ENCODE results near the gene CDHR2.

The CDHR2 gene

GRCh38 chr5:176574297-176574591 is 25.1 kb downstream of the CDHR2 start:
- Histone ChIP-seq H3K27ac (ENCODE audit: low read depth, low read length) (no peak overlapping the region), H3K27me3 (ENCODE audit: control insufficient read depth, insufficient read depth, low read length) (no peaks in the 10 kb centered on the region), H3K4me1 (ENCODE audit: control insufficient read depth, insufficient read depth, low read length) (no peaks in the 10 kb centered on the region), H3K9ac (ENCODE audit: low read depth, low read length) (no peak overlapping the region), H3K9me3 (ENCODE audit: control insufficient read depth, insufficient read depth, low read length) (no peaks in the 10 kb centered on the region), H3K36me3 (ENCODE audit: control insufficient read depth, insufficient read depth, low read length) (no peaks in the 10 kb centered on the region), H3K4me3 (ENCODE audit: low read depth, low read length) (no peak overlapping the region)

GRCh38 chr5:176575066-176575465 is 25.9 kb downstream of the CDHR2 start:
- no peaks in the 10 kb centered on the region for H3K27me3 ChIP-seq (ENCODE audit: control insufficient read depth, insufficient read depth, low read length)
- H3K27ac ChIP-seq (ENCODE audit: low read depth, low read length): no peak overlapping the region
- H3K4me1 ChIP-seq (ENCODE audit: control insufficient read depth, insufficient read depth, low read length): no peaks in the 10 kb centered on the region
- no peak overlapping the region for H3K9ac ChIP-seq (ENCODE audit: low read depth, low read length)
- no peaks in the 10 kb centered on the region for H3K36me3 ChIP-seq (ENCODE audit: control insufficient read depth, insufficient read depth, low read length)
- no peaks in the 10 kb centered on the region for H3K9me3 ChIP-seq (ENCODE audit: control insufficient read depth, insufficient read depth, low read length)
- no peak overlapping the region for H3K4me3 ChIP-seq (ENCODE audit: low read depth, low read length)

GRCh38 chr5:176575488-176576422 is 26.6 kb downstream of the CDHR2 start:
- Histone ChIP-seq H3K36me3 (ENCODE audit: control insufficient read depth, insufficient read depth, low read length) (no peaks in the 10 kb centered on the region), H3K9me3 (ENCODE audit: control insufficient read depth, insufficient read depth, low read length) (no peaks in the 10 kb centered on the region), H3K4me3 (ENCODE audit: low read depth, low read length) (no peak overlapping the region), H3K27me3 (ENCODE audit: control insufficient read depth, insufficient read depth, low read length) (no peaks in the 10 kb centered on the region), H3K9ac (ENCODE audit: low read depth, low read length) (no peak overlapping the region), H3K4me1 (ENCODE audit: control insufficient read depth, insufficient read depth, low read length) (no peaks in the 10 kb centered on the region), H3K27ac (ENCODE audit: low read depth, low read length) (no peak overlapping the region)

GRCh38 chr5:176577312-176578176 is 28.4 kb downstream of the CDHR2 start:
- Histone ChIP-seq H3K9ac (ENCODE audit: low read depth, low read length) (no peak overlapping the region), H3K9me3 (ENCODE audit: control insufficient read depth, insufficient read depth, low read length) (no peaks in the 10 kb centered on the region), H3K27me3 (ENCODE audit: control insufficient read depth, insufficient read depth, low read length) (no peaks in the 10 kb centered on the region), H3K4me3 (ENCODE audit: low read depth, low read length) (no peak overlapping the region), H3K4me1 (ENCODE audit: control insufficient read depth, insufficient read depth, low read length) (no peaks in the 10 kb centered on the region), H3K36me3 (ENCODE audit: control insufficient read depth, insufficient read depth, low read length) (no peaks in the 10 kb centered on the region), H3K27ac (ENCODE audit: low read depth, low read length) (no peak overlapping the region)

GRCh38 chr5:176578391-176578808 is 29.3 kb downstream of the CDHR2 start:
- Histone ChIP-seq H3K27me3 (ENCODE audit: control insufficient read depth, insufficient read depth, low read length) (no peaks in the 10 kb centered on the region), H3K27ac (ENCODE audit: low read depth, low read length) (no peak overlapping the region), H3K9ac (ENCODE audit: low read depth, low read length) (no peak overlapping the region), H3K9me3 (ENCODE audit: control insufficient read depth, insufficient read depth, low read length) (no peaks in the 10 kb centered on the region), H3K4me3 (ENCODE audit: low read depth, low read length) (no peak overlapping the region), H3K36me3 (ENCODE audit: control insufficient read depth, insufficient read depth, low read length) (no peaks in the 10 kb centered on the region), H3K4me1 (ENCODE audit: control insufficient read depth, insufficient read depth, low read length) (no peaks in the 10 kb centered on the region)

- Histone ChIP-seq H3K27me3 (ENCODE audit: control insufficient read depth, insufficient read depth, low read length) (no peaks in the 10 kb centered on the region), H3K27ac (ENCODE audit: low read depth, low read length) (no peak overlapping the region)
These were observed 30.2 kb downstream of the CDHR2 start for GRCh38 chr5:176579323-176579722.

GRCh38 chr5:176581361-176581760 is 32.2 kb downstream of the CDHR2 start:
- Histone ChIP-seq H3K9ac (ENCODE audit: low read depth, low read length) (no peak overlapping the region), H3K4me1 (ENCODE audit: control insufficient read depth, insufficient read depth, low read length) (no peaks in the 10 kb centered on the region), H3K27me3 (ENCODE audit: control insufficient read depth, insufficient read depth, low read length) (no peaks in the 10 kb centered on the region)

More at GRCh38 chr5:176579323-176579722, 30.2 kb downstream of the CDHR2 start:
- Histone ChIP-seq H3K4me1 (ENCODE audit: control insufficient read depth, insufficient read depth, low read length) (no peaks in the 10 kb centered on the region), H3K36me3 (ENCODE audit: control insufficient read depth, insufficient read depth, low read length) (no peaks in the 10 kb centered on the region), H3K9me3 (ENCODE audit: control insufficient read depth, insufficient read depth, low read length) (no peaks in the 10 kb centered on the region), H3K9ac (ENCODE audit: low read depth, low read length) (no peak overlapping the region), H3K4me3 (ENCODE audit: low read depth, low read length) (no peak overlapping the region)

GRCh38 chr5:176583076-176583475 is 33.9 kb downstream of the CDHR2 start:
- Histone ChIP-seq H3K9me3 (ENCODE audit: control insufficient read depth, insufficient read depth, low read length) (no peaks in the 10 kb centered on the region), H3K36me3 (ENCODE audit: control insufficient read depth, insufficient read depth, low read length) (no peaks in the 10 kb centered on the region), H3K27me3 (ENCODE audit: control insufficient read depth, insufficient read depth, low read length) (no peaks in the 10 kb centered on the region), H3K4me1 (ENCODE audit: control insufficient read depth, insufficient read depth, low read length) (no peaks in the 10 kb centered on the region), H3K9ac (ENCODE audit: low read depth, low read length) (no peak overlapping the region), H3K27ac (ENCODE audit: low read depth, low read length) (no peak overlapping the region), H3K4me3 (ENCODE audit: low read depth, low read length) (no peak overlapping the region)

More at GRCh38 chr5:176581361-176581760, 32.2 kb downstream of the CDHR2 start:
- Histone ChIP-seq H3K9me3 (ENCODE audit: control insufficient read depth, insufficient read depth, low read length) (no peaks in the 10 kb centered on the region), H3K4me3 (ENCODE audit: low read depth, low read length) (no peak overlapping the region), H3K36me3 (ENCODE audit: control insufficient read depth, insufficient read depth, low read length) (no peaks in the 10 kb centered on the region), H3K27ac (ENCODE audit: low read depth, low read length) (no peak overlapping the region)

- no peaks in the 10 kb centered on the region for H3K27me3 ChIP-seq (ENCODE audit: control insufficient read depth, insufficient read depth, low read length)
- no peaks in the 10 kb centered on the region for H3K36me3 ChIP-seq (ENCODE audit: control insufficient read depth, insufficient read depth, low read length)
- H3K27ac ChIP-seq (ENCODE audit: low read depth, low read length): no peak overlapping the region
- H3K9me3 ChIP-seq (ENCODE audit: control insufficient read depth, insufficient read depth, low read length): 0 out of 2 replicates have a peak, but pooled peaks cover 3% of the 10 kb centered on the region
- no peaks in the 10 kb centered on the region for H3K4me1 ChIP-seq (ENCODE audit: control insufficient read depth, insufficient read depth, low read length)
- H3K4me3 ChIP-seq (ENCODE audit: low read depth, low read length): no peak overlapping the region
- no peak overlapping the region for H3K9ac ChIP-seq (ENCODE audit: low read depth, low read length)
These were observed 38.3 kb downstream of the CDHR2 start for GRCh38 chr5:176587398-176587797.

GRCh38 chr5:176588297-176588696 is 39.2 kb downstream of the CDHR2 start:
- Histone ChIP-seq H3K9ac (ENCODE audit: low read depth, low read length) (no peak overlapping the region), H3K4me3 (ENCODE audit: low read depth, low read length) (no peak overlapping the region), H3K4me1 (ENCODE audit: control insufficient read depth, insufficient read depth, low read length) (no peaks in the 10 kb centered on the region), H3K27me3 (ENCODE audit: control insufficient read depth, insufficient read depth, low read length) (no peaks in the 10 kb centered on the region), H3K36me3 (ENCODE audit: control insufficient read depth, insufficient read depth, low read length) (no peaks in the 10 kb centered on the region), H3K9me3 (ENCODE audit: control insufficient read depth, insufficient read depth, low read length) (0 out of 2 replicates have a peak, but pooled peaks cover 4% of the 10 kb centered on the region), H3K27ac (ENCODE audit: low read depth, low read length) (no peak overlapping the region)

Data from HUES48 (cell line).